GM12878 (cell line): ENCODE results near the gene ODF2L.

Experiments
- BHLHE40 ChIP-seq, 2 experiments: fragments of 450-650 bp in 1 of 2; IDR thresholded peaks; 2 replicates each; pipeline ENCODE4 v1.6.1; 2011 to 2017; ENCODE audit warnings: low read depth in 2 of 2, borderline replicate concordance in 1 of 2, improper control_type of control experiment in 1 of 2, low read length in 1 of 2, mild to moderate bottlenecking in 1 of 2
- CBX5 ChIP-seq: sonication (generic); IDR thresholded peaks from 2 replicates; pipeline ENCODE4 v1.6.1; 2016; ENCODE audit warnings: low read depth, moderate library complexity, mild to moderate bottlenecking, inconsistent platforms
- FOXM1 ChIP-seq: IDR thresholded peaks from 2 replicates; pipeline ENCODE4 v1.6.1; 2012; ENCODE audit warnings: low read depth, mild to moderate bottlenecking, inconsistent platforms, low read length, moderate library complexity
- NRF1 ChIP-seq: conservative IDR thresholded peaks from 2 replicates; pipeline ENCODE4 v1.6.1; 2011; ENCODE audit warnings: mild to moderate bottlenecking, low read depth, low read length, improper control_type of control experiment
- POLR2A ChIP-seq: IDR thresholded peaks from 2 replicates; pipeline ENCODE4 v1.6.1; 2011; ENCODE audit warnings: low read depth, mild to moderate bottlenecking, low read length
- SP1 ChIP-seq: IDR thresholded peaks from one replicate; pipeline ENCODE4 v1.6.1; 2011; ENCODE audit warnings: low read depth, low read length
- SPI1 ChIP-seq: IDR thresholded peaks from 2 replicates; pipeline ENCODE4 v1.6.1; 2011; ENCODE audit warnings: low read depth, mild to moderate bottlenecking, low read length, moderate library complexity, borderline replicate concordance; ENCODE audit not compliant: insufficient read depth

DNA sequence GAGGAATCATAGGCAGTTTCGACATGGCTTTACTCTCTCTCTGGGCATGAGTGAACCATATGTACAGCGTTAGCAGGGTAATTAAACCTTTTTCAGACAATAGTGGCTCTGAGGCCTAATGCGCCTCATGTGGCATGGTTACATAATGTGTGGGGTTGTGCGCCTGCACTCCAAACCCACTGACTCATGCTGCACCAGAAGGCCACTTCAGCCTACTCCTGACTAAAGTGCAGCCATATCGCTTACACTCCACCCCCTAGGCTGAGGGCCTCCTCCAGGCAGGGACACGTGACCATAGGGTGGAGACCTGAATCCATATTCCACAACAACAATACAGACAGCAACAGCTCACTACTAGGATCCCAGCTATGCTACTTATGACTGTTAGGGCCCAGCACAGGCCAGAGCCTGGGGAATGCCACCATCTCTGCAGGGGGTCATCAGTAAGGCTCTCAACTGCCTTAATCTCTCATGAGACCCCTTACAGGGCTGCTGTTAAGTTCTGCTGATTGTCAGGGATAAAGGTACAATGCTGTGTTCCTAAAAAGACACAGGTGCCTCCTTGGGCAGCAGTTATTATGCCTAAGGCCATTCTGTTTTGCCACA lies 13.4 kb upstream of the ODF2L start:
- TF ChIP-seq BHLHE40 (IDR thresholded peaks at IDR 0.05; ENCODE audit: borderline replicate concordance in 1 of 2, low read depth in 2 of 2, low read length in 1 of 2) (no peak), FOXM1 (no peak), SPI1 (no peak), POLR2A (no peak), NRF1 (no peak), CBX5 (no peak), SP1 (no peak)
